Right forelimb (tissue), 1 donor: ENCODE measurements around the gene SFMBT2.
"Not testable (repeated sequence)": the region's sequence is repeated elsewhere in the genome, so short reads cannot be mapped to it uniquely, and the experiment has no call there.

Source experiments
- DNase-seq: peaks from one replicate; pipeline ENCODE4 v3.0.0-alpha.2; 2018

Gene SFMBT2

GRCh38 chr10:7258948-7259523 is 151.8 kb downstream of the SFMBT2 start:
- no peak for DNase-seq

GRCh38 chr10:7255517-7255916 is 155.3 kb downstream of the SFMBT2 start:
- DNase-seq = no peak

- no peak for DNase-seq
Observed at GRCh38 chr10:7251696-7252465, 159.0 kb downstream of the SFMBT2 start.

GRCh38 chr10:7250236-7250635 is 160.6 kb downstream of the SFMBT2 start:
- no peak for DNase-seq

- DNase-seq = no peak
Observed at GRCh38 chr10:7248585-7249164, 162.2 kb downstream of the SFMBT2 start.

- DNase-seq = no peak
Observed at GRCh38 chr10:7248148-7248547, 162.7 kb downstream of the SFMBT2 start.

- DNase-seq = no peak
Observed at GRCh38 chr10:7245505-7245904, 165.3 kb downstream of the SFMBT2 start.

GRCh38 chr10:7243873-7244272 is 167.0 kb downstream of the SFMBT2 start:
- DNase-seq = no peak

GRCh38 chr10:7243139-7243538 is 167.7 kb downstream of the SFMBT2 start:
- DNase-seq = no peak

- no peak for DNase-seq
Observed at GRCh38 chr10:7239312-7239985, 171.4 kb downstream of the SFMBT2 start.

- no peak for DNase-seq
Observed at GRCh38 chr10:7235376-7235775, 175.5 kb downstream of the SFMBT2 start.

- no peak for DNase-seq
Observed at GRCh38 chr10:7234109-7234508, 176.7 kb downstream of the SFMBT2 start.

GRCh38 chr10:7233259-7233991 is 177.4 kb downstream of the SFMBT2 start:
- no peak for DNase-seq

- DNase-seq = no peak
Observed at GRCh38 chr10:7231509-7232414, 179.1 kb downstream of the SFMBT2 start.

GRCh38 chr10:7230951-7231350 is 179.9 kb downstream of the SFMBT2 start:
- DNase-seq = no peak

- DNase-seq = no peak
Observed at GRCh38 chr10:7230036-7230435, 180.8 kb downstream of the SFMBT2 start.

- no peak for DNase-seq
Observed at GRCh38 chr10:7225133-7225532, 185.7 kb downstream of the SFMBT2 start.

GRCh38 chr10:7218968-7219367 is 191.9 kb downstream of the SFMBT2 start:
- DNase-seq = no peak

- DNase-seq = not testable (repeated sequence)
Observed at GRCh38 chr10:7212696-7213095, 198.1 kb downstream of the SFMBT2 start.

GRCh38 chr10:7211857-7212577 is 198.8 kb downstream of the SFMBT2 start:
- no peak for DNase-seq

GRCh38 chr10:7210516-7210915 is 200.3 kb downstream of the SFMBT2 start:
- no peak for DNase-seq
